Thyroid gland (tissue), 4 donors: ENCODE measurements around the gene CTNNA3. TPM values are rescaled to one million over a fixed set of nuclear protein-coding genes. Genes with fewer than 3 reads are reported as not detected.

Experiments
- DNase-seq, 2 donors: peaks; one replicate each; pipeline ENCODE4 v3.0.0-alpha.2; 2019
- H3K27ac ChIP-seq, 3 donors: fragments of 200-600 bp; sonication (generic); 1 replicate in 2 of 3; 2 replicates in 1 of 3; pipeline ENCODE4 v1.5.1; 2016 to 2019; ENCODE audit warnings: mild to moderate bottlenecking in 1 of 3, moderate library complexity in 1 of 3
- H3K27me3 ChIP-seq: fragments of 200-600 bp; sonication (generic); one replicate; pipeline ENCODE4 v1.5.1; 2019
- H3K36me3 ChIP-seq, 2 donors: fragments of 200-600 bp; sonication (generic); one replicate each; pipeline ENCODE4 v1.5.1; 2016 to 2019
- H3K4me1 ChIP-seq, 2 donors: fragments of 200-600 bp; sonication (generic); one replicate each; pipeline ENCODE4 v1.5.1; 2017 to 2019
- H3K4me3 ChIP-seq, 3 donors: fragments of 200-600 bp; sonication (generic); replicated peaks in 1 of 3; 1 replicate in 2 of 3; 2 replicates in 1 of 3; pipeline ENCODE4 v1.5.1; 2016; ENCODE audit warnings: mild to moderate bottlenecking in 1 of 3
- H3K9me3 ChIP-seq: fragments of 200-600 bp; sonication (generic); one replicate; pipeline ENCODE4 v1.5.1; 2017
- POLR2A ChIP-seq, 2 donors: fragments of 450-650 bp; IDR thresholded peaks; one replicate each; pipeline ENCODE4 v1.6.1; 2017; ENCODE audit warnings: antibody characterized with exemption in 2 of 2, mild to moderate bottlenecking in 2 of 2, moderate library complexity in 1 of 2
- WGBS, 2 donors: methylation state at CpG; one replicate each; pipeline ENCODE4 v1.1.5; 2017; 5-methylcytosine and 5-hydroxymethylcytosine counted together
- intact Hi-C: fragments of 100-400 bp; cut with DNase I; formaldehyde crosslinking; loops from one replicate; pipeline ENCODE4 v1.15.1; 2023
- total RNA-seq, 4 donors: library from RNA; depleted of rRNA; stranded (reverse); fragments of >200 nt; gene quantifications; one replicate each; pipeline ENCODE4 v1.2.3, GENCODE V29; 2016
- TF ChIP-seq, protein P1 (sequence below), 6 experiments: fragments of 200-600 bp in 3 of 6; fragments of 450-650 bp in 3 of 6; sonication (generic) in 3 of 6; IDR thresholded peaks; one replicate each; pipeline ENCODE4 v1.5.1; 2016 to 2019; ENCODE audit warnings: antibody characterized with exemption in 6 of 6, mild to moderate bottlenecking in 2 of 6, inconsistent platforms in 1 of 6, moderate library complexity in 1 of 6

Gene CTNNA3
- total RNA-seq, 4 donors from 2014 or later = 0.11 to 0.79 (median 0.13) TPM; not detected in 1

DNA sequence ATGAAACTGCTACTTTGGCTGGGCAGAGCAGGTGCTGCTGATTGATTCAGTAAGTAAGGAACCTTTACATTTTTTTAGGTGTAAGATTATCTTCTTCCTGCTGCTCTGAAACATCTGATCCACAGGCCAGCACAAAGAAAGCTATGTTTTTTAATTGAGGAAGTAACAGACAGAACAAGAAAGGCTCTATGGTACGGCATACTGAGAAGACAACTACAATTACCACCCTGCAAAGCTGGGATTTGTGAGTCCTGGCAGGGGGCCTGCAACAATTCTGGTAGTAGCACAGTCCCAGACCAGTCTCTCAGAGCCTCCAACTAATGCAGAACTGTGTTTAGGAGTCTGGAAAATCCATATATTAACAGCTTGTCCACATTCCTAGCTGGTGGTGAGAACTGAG lies 873.2 kb downstream of the CTNNA3 start:
- Histone ChIP-seq H3K9me3 (no peaks in the 10 kb centered on the region), H3K4me1 (no peaks in the 10 kb centered on the region), H3K36me3 (no peaks in the 10 kb centered on the region), H3K27ac (no peak overlapping the region), H3K4me3 (no peak overlapping the region), H3K27me3 (no peaks in the 10 kb centered on the region)
- intact Hi-C loops = no loop called here
- 67 to 78% methylated on average over 1 of the region's 1 CpG for WGBS, 2 donors
- DNase-seq = no peak
- TF ChIP-seq, protein P1, sequence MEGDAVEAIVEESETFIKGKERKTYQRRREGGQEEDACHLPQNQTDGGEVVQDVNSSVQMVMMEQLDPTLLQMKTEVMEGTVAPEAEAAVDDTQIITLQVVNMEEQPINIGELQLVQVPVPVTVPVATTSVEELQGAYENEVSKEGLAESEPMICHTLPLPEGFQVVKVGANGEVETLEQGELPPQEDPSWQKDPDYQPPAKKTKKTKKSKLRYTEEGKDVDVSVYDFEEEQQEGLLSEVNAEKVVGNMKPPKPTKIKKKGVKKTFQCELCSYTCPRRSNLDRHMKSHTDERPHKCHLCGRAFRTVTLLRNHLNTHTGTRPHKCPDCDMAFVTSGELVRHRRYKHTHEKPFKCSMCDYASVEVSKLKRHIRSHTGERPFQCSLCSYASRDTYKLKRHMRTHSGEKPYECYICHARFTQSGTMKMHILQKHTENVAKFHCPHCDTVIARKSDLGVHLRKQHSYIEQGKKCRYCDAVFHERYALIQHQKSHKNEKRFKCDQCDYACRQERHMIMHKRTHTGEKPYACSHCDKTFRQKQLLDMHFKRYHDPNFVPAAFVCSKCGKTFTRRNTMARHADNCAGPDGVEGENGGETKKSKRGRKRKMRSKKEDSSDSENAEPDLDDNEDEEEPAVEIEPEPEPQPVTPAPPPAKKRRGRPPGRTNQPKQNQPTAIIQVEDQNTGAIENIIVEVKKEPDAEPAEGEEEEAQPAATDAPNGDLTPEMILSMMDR (IDR thresholded peaks at IDR 0.05) = no peak
- TF ChIP-seq POLR2A (IDR thresholded peaks at IDR 0.05) = no peak

DNA sequence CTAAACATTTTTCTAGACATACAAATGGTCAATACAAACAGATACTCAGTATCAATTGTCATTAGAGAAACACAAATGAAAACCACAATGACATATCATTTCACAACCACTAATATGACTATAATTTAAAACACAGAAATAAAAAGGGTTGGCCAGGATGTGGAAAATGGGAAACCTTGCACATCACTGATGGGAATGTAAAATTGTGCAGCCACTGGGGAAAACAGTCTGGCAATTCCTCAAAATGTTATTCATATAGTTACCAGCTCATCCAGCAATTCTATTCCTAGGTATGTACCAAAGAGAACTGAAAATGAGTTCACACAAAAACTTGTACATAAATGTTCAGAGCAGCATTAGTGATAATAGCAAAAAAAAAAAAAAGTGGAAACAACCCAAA lies 876.3 kb downstream of the CTNNA3 start:
- TF ChIP-seq, protein P1 (IDR thresholded peaks at IDR 0.05) = no peak
- TF ChIP-seq POLR2A (IDR thresholded peaks at IDR 0.05) = no peak
- no peaks in the 10 kb centered on the region for H3K9me3 ChIP-seq

DNA sequence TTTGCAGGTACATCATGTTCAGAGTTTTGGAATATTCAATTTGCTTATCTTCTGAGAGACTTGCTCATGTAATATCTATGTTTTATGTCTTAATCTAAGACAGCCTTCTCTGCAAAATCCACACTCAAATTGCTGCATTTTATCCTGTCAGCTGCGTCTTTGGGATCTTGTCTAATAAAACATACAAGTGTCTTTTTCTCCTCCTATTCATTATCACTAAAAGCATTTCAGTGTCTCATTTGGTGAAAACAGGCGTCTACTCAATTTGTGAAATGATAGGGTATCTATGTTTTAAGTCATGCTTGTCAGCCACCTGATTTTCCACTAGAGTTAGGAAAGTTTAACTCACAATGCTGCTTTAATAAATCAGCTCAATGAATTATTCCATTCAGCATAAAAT lies 882.9 kb downstream of the CTNNA3 start:
- TF ChIP-seq, protein P1 (IDR thresholded peaks at IDR 0.05) = no peak
- TF ChIP-seq POLR2A (IDR thresholded peaks at IDR 0.05) = no peak
- DNase-seq = no peak
- Histone ChIP-seq H3K36me3 (no peaks in the 10 kb centered on the region), H3K4me3 (no peak overlapping the region), H3K9me3 (no peaks in the 10 kb centered on the region), H3K27ac (no peak overlapping the region), H3K4me1 (no peaks in the 10 kb centered on the region), H3K27me3 (no peaks in the 10 kb centered on the region)
- 80 to 84% methylated on average over 2 of the region's 2 CpGs for WGBS, 2 donors
- intact Hi-C loops = no loop called here

More for the DNA sequence above, 876.3 kb downstream of the CTNNA3 start:
- Histone ChIP-seq H3K27ac (no peak overlapping the region), H3K27me3 (no peaks in the 10 kb centered on the region), H3K36me3 (no peaks in the 10 kb centered on the region), H3K4me3 (no peak overlapping the region), H3K4me1 (no peaks in the 10 kb centered on the region)
- intact Hi-C loops = no loop called here
- no peak for DNase-seq

DNA sequence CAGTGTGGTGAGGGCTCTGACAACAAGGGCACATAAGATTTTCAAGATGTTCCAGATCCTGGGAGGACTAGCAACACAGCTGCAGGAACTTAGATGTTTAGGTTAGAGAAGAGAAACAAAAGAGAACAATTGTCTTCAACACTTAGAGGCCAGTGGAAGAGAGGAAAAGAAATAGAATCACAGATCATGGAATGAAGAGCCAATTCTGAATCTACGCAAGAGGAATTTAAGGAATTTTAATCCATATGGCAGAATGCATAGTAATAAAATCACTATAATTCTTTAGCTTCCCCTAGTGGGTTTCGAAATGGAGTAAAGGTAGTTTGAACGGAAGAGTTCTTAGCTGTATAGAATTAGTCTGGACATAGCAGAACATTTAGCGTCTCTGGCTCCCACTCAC lies 884.8 kb downstream of the CTNNA3 start:
- Histone ChIP-seq H3K36me3 (no peaks in the 10 kb centered on the region), H3K4me1 (no peaks in the 10 kb centered on the region), H3K27me3 (no peaks in the 10 kb centered on the region), H3K4me3 (no peak overlapping the region), H3K9me3 (no peaks in the 10 kb centered on the region), H3K27ac (no peak overlapping the region)
- intact Hi-C loops = no loop called here
- no peak for TF ChIP-seq POLR2A (IDR thresholded peaks at IDR 0.05)
- TF ChIP-seq, protein P1 (IDR thresholded peaks at IDR 0.05) = no peak
- 90 to 92% methylated on average over 4 of the region's 4 CpGs for WGBS, 2 donors
- DNase-seq = no peak

DNA sequence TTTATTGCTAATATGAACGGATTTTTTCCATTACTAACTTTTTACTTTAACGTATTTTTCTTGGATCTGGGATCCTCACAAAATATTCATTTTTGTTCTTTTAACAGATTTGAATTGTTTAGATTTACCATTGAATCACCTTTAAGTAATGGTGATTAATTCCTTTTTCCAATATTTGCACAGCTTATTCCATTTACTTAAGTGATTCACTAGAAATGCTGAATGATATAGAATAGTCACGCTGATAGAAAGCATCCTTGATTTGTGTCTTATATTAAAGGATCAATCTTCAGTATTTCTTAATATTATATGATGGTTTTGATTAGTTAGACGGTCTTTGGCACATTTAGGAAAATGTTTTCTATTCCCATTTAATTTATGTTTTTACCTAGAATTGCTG lies 886.6 kb downstream of the CTNNA3 start:
- H3K4me3 ChIP-seq = no peak overlapping the region
- intact Hi-C loops = no loop called here
- TF ChIP-seq, protein P1 (IDR thresholded peaks at IDR 0.05) = no peak
- TF ChIP-seq POLR2A (IDR thresholded peaks at IDR 0.05) = no peak
- no peaks in the 10 kb centered on the region for H3K36me3 ChIP-seq
- 92 to 95% methylated on average over 4 of the region's 4 CpGs for WGBS, 2 donors
- H3K4me1 ChIP-seq = no peaks in the 10 kb centered on the region
- no peaks in the 10 kb centered on the region for H3K9me3 ChIP-seq
- DNase-seq = no peak
- H3K27me3 ChIP-seq = no peaks in the 10 kb centered on the region
- H3K27ac ChIP-seq = no peak overlapping the region
